Peyer's patch (tissue), 4 donors: ENCODE results near the gene OXCT1.

Experiments used
- POLR2A ChIP-seq, 2 donors: fragments of 450-650 bp; IDR thresholded peaks; one replicate each; pipeline ENCODE4 v1.5.1; 2017; ENCODE audit warnings: antibody characterized with exemption in 2 of 2, mild to moderate bottlenecking in 2 of 2, moderate library complexity in 2 of 2
- TF ChIP-seq, protein P1 (sequence below), 6 experiments: fragments of 450-650 bp in 4 of 6; fragments of 200-600 bp in 2 of 6; sonication (generic) in 1 of 6; IDR thresholded peaks; one replicate each; pipeline ENCODE4 v1.5.1; 2017 to 2019; ENCODE audit warnings: antibody characterized with exemption in 6 of 6, mild to moderate bottlenecking in 3 of 6, moderate library complexity in 1 of 6

DNA sequence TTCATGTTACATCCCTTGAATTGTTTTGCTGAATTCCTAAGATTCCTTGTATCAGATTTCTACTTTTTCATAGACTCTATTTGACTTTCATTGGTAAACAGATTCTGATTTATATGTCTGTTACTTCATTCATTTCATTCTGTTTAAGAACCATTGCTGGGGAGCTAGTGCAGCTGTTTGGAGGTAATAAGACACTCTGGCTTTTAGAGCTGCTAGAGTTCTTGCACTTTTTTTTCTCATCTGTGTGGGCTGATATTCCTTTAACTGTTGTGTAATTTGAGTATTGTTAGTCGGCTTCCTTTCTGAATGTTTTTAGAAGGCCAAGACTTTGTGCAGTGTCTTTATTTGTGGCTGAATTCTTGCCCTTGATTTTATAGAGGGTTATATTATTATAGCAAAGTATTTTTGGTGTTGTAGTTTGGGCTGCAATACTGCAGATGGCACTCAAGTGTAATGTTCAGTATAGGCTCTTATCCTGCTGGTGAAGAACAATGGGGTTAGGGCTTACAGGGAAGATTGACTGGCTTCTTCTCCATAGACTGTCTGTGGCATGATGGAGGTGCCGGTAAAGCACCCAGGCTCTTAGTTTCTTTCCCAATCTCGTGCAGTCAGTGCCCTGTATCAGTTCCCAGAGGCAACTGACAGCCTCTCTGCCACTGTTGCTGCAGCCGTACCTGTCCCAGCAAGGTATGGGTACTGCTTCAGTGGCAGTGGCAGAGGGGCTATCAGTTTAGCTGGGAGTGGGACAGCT, 162.2 kb downstream of the OXCT1 start:
- TF ChIP-seq, protein P1, sequence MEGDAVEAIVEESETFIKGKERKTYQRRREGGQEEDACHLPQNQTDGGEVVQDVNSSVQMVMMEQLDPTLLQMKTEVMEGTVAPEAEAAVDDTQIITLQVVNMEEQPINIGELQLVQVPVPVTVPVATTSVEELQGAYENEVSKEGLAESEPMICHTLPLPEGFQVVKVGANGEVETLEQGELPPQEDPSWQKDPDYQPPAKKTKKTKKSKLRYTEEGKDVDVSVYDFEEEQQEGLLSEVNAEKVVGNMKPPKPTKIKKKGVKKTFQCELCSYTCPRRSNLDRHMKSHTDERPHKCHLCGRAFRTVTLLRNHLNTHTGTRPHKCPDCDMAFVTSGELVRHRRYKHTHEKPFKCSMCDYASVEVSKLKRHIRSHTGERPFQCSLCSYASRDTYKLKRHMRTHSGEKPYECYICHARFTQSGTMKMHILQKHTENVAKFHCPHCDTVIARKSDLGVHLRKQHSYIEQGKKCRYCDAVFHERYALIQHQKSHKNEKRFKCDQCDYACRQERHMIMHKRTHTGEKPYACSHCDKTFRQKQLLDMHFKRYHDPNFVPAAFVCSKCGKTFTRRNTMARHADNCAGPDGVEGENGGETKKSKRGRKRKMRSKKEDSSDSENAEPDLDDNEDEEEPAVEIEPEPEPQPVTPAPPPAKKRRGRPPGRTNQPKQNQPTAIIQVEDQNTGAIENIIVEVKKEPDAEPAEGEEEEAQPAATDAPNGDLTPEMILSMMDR (IDR thresholded peaks at IDR 0.05) = peak in 2 of 6 experiments; percentile 28 to 40
- no peak for TF ChIP-seq POLR2A (IDR thresholded peaks at IDR 0.05)
